TTC549 (cell line): ENCODE results near the gene KLF3.

Experiments
- FAIRE-seq: peaks from 2 replicates; lab custom pipeline; 2012; peaks lifted over from hg19 to GRCh38; lab: Jason Lieb, UNC

KLF3 gene

DNA sequence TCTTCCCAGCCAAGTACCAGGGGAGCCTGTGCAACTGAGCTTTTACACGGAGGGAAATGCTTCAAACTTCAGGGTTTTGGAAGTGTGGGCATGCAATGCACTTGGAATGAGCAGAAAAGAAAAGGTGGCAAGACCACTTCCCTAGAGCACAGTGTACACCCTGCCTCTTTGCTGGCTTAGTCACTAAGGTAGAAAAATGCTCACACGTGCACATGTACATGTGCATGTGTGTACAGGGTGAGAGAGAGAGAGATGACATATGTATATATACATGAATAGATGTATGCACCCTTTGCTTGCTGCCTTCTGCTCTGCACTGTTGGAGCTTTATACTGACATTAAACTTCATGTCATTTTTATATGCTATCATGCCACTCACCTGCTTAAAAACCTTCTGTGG, 7.9 kb upstream of the KLF3 start:
- no peak for FAIRE-seq

DNA sequence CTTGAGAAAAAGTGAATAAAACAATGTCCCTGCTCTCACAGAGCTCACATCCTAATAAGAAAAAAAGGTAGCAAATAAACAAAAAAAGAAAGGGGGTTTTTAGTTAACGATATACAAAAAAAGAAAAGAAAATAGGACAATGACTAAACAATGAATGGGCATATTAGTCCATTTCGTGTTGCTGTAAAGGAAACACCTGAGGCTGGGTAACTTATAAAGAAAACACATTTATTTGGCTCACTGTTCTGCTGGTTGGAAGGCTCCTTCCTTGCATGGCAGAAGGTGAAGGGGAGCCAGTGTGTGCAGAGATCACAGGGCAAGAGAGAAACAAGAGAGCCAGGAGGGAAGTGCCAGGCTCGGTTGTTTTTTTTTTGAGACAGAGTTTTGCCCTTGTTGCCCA, 4.7 kb upstream of the KLF3 start:
- FAIRE-seq = no peak

DNA sequence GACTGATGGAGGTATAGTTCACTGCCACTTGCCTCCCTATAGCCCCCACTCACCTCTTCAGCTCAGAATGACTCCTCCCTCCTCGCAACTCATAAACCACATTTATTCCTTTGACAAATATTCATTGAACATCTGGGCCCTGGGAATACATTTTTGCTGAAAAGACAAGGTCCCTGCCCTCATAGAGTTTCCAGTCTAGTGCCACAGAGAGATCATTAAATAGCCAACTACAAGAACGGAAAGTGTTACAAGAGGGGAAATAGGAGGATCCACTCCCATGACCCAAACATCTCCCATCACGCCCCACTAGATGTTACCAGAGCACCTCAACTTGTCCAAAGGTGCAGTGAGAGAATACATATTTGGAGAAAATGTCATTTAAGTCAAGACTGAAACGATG, 3.2 kb upstream of the KLF3 start:
- FAIRE-seq = no peak

DNA sequence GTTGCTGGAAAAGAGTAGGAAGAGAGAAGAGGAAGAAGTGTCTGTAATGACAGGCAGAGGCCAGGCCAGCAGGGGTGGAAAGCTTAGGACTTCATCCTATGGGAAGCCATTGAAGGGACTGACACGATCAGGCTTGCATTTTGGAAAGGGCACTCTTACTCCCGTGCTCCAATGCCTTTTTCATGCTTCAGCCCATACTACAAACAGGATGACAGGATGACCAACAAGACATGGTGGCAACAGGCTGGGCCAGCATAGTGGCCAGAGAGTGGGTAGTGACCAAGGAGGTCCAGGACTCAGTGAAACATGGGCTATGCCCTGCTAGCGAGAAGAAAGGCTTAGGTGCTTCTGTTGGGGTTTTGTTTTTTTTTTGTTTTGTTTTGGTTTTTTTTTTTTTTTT, 2.6 kb upstream of the KLF3 start:
- FAIRE-seq = no peak

DNA sequence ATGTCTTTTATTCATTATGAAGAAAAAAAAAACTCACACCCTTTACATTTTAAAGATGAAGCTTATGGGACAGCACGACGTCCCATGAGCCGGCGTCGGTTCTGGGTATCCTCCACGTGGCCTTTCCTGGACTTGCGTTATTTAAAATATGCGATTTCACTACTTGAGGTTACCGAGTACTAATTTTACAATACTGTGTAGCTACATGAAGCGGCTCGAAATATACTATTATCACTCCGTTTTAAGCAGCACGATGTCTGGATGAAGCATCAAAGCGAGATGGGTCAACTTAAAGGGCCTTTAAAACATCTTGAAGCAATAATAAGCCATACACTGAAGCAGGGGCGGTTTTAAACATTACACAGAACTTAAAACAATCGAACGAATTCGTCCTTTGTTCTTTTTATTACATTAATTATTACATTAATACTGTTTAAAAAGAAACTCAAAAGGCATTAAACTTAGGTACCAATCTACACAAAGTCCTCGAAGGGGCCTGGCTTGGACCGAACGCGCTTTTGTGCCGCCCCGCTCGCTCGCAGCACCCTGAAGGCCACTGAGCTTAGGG, 1.4 kb upstream of the KLF3 start:
- no peak for FAIRE-seq

DNA sequence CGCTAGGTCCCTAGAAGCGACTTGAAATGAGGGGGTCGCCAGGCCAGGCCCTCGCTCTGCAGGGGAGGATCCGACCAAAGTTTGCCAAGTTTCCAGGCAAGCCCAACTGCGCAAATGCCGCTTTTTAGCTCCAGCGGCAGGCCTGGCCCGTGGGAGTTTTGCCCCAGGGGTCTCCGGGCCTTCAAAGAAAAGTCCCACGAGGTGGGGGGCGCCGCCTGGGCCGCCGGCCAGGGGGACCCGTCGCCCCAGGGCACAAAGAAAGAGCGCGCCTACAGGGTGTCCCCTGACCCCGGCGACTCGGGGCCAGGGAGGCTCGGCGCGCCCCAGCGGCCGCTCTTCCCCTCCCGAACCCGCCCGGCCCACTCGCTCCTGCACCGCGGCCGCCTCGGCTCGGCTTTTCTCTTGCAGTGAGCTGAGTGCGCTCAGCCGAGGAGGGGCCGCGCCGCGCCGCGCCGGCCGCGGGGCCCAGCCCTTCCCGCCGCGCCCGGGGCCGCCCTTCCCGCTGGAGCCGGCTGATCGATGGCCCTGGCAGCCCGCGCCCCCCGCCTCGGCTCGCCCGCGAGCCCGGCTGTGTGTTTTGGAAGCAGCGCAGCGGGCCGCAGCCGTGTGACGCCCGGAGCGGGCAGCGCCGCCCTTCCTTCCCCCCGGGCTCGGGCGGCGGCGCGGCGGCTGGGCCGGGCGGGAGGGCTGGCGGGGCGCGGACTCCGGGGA, 754 bp upstream of the KLF3 start:
- no peak for FAIRE-seq

DNA sequence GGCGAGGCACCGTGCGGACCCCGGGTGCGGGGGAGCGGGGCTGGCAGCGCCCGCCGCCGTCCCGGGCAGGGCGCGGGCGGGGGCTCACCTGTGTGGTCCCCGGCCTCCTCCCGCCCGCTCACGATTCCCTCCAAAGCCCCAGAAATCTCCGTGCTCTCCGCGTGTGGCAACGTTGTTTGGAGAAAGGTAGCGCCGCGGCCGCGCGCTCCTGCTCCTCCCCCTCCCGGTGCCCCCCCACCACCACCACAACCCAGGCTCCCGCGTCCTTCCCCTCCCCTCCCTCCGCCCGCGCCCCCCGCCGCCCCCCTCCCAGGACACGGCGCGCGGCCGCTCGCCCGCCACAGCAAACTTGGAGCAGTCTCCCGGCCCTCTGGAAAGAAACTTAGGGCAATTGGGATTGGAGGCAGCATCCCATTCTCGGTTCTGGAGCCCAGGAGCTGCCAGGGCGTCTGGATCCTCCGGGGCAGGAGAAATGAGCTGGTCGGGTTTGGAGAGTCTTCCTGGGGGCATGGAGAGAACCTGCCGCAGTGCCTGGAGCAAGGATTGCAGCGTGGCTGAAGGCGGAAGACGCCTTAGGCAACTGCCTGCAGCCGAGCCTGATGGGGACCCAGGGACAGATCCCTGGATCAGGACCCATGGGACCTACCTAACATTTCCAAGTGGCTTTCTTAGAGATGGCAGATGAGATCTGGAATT, 855 bp downstream of the KLF3 start:
- FAIRE-seq = no peak

DNA sequence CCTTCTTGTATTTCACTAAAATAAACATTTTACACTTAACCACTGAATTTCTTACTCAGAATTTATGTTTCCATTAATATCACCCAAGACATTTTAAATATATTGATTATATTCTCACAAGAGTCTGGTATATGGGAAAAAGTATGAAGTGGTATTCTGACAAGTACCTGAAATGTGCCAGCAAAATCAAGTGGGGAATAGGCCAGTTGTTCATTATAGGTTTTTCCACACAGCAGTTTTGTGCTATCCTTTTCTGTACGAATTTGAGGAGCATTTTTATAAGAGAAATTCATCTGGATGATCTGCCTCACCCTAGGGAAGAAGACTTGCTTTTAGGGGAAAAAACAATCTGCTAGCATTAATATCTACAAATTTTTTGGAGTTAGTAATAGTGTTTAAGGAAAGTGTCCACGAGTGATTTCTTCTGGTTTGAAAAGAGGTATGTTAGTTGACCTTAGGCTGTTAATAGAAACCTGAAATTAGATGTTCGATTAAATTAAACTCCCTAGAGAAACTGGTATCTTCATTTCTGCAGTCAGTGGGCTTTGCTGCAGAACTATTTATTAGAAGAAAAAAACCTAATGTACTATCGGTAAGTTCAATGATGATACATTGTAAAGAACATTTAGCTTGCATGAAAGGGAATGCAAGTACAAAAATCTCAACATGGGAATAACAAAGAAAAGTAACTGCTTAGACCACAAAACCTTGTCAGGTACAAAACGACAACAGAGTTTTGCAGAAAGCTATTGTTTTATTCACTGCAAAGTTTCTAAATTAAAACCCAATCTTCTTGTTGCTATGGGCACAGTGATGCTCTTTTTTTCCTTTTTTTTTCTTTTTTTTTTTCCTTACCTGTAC, 1.8 kb downstream of the KLF3 start:
- no peak for FAIRE-seq

DNA sequence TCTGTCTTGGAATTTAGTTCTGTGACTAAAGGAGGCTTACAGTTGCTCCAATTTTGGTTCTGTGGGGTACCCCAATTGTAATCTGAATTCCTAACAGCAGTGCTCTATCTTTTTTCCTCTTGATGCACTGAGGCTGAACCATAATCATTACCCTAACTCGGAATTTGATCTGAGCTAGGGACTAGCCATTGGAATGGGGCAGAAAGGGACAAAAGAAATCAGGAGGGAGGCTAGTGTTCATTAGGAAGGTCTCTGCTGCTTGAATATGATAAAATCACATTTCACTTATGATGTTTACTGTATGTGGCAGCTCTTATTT, 2.7 kb downstream of the KLF3 start:
- FAIRE-seq = no peak

DNA sequence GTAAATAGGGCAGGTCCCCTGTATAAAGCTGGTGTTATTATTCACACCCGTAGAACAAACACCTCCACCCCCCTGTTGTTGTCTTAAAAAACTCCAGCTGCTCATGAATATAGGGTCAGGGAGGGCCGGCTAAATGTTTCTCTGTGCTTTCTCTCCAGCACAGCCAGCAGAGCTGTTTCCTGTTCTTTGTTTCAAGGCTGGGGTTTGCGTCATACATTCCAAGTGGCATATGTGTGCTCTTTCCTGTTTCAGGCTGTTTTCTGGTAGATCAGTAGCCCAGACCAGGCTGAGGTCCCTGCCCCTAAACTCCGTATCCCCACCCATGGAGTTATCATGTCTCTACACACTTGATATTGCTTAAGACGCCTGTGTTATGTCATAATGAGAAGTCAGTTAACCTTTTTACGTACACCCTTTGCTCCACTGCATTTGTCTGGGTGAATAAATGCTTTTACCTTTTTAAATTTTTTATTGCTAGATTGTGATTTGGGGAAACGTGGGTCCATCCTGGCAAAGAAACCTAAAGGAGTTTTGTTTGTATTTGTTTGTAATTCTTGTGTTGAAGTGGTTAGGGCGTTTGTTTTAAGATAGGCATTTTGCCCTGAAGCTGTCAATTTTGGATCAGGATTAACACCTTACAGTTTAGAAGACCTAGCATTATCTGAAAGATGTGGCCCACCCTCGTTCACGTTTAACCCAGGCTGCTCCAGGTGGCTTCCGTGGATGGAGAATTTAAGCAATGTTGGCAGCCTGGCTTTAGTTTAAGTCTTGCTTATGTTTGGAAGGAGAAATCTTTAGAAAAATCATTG, 3.3 kb downstream of the KLF3 start:
- peak; percentile 80 for FAIRE-seq

DNA sequence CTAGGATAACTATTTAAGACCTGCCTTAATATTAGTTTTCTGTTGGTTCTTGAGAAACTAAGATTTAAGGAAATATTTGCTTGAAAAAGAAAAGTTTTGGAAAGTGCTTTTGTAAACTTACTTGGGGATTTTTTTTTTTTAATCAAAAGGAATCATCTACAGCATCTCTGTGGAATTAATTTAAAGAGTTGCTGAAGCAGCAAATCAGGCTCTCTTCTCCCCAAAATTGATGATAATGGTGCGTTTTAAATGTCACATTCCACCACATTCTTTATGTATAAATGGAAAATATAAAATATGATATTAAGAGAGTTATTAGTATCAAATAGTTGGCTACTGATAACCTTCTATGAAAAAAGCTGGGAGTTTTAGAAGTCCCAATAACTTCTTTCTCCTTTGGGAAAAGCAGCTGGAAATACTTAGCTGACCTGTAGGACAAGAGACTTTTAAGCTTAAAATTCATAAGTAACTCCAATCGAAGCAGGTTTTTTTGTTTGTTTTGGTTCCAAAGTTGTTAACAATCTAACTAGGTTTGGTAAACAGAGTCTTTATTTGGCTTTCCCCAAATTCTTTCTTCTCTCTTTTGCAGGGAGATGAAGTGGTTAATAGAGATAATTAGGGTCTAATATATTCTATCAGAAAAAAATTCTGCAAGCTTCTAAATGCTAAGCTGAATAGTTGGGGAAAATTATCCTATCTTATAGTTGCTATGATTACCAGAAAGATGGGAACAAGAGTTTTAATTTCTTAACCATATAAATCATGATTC, 4.4 kb downstream of the KLF3 start:
- no peak for FAIRE-seq

DNA sequence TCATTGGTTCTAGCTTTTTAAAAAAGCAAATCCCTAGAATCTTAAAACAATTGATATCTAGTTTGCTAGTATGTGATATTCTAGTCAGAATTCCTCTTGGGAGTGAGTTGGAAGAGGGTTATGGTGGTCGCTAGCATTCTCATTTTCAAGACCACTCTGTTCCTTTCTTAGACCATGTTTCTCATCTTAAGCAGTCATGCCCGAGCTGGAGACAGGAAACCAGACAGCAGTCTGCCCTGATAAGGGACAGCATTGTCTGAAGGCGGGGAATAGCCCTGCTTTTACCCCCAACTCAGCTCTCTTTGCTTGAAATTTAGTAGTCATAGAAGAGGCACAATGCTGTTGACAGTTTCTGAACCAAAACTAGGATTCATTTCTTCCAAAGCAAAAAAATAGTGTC, 5.2 kb downstream of the KLF3 start:
- FAIRE-seq = no peak

DNA sequence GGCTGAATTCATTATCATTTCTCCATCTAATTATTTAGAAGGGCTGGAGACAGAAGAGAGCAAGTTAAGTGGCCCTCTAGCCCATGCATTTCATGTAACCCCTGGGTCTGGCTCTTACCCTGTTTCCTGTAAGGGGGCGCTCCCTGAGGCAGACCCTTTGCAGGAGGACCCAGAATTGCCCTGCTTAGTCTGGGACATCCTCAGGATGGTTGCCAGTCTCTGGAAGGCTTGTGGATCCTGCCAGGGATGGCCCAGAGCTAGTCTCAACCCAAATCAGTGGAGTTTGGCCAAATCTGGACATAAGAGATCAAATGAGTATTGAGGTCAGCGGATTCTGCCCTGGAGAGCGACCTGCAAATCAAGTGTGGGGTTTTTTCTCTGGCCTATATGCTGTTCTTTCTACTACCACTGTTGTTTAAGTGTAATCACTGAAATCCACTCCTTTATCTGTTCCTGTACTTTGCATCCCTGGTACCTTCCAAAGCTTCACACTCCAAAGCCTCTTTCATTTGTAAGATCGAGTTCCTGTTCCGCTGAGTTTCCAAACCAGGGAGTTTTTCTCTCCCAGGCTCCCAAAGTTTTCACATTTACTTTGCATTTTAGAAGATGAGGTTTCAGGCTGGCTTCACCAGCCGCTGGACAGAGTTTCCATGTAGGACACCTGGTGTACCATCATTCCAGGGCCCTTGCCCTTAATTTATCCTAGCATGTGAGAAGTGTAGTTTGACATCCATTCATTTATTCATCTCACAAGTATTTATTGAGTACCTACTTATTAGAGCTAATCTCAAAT, 6.3 kb downstream of the KLF3 start:
- FAIRE-seq = no peak

DNA sequence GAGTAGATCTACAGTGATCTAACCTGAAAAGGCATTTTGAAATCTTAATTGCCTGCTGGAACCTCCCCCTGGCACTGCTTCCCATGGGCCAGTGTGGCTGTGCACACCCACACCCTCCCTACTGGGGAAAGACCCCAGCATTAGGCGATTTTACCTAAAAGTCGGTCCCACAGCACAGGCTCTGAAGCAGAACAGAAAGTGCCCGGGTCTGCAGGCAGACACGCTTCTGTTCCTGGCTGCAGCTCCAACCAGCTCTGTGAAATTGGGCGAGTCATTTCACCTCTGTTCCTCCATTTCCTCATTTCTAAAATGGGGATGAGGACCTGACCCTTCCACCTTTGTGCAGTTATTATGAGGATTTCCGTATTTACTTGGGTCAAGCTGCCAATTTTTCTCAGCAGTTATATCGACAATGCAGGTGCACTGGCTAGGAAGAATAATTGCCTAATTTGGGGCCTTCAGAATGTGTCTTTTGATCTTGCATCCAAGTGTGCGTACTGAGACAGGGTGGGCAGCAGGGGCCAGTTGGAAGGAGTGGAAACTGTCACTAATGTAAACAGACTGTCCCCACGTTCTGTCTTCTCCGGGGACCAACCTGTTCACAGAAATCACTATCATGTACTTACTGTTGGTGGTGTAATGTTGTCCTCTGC, 7.1 kb downstream of the KLF3 start:
- FAIRE-seq = no peak

DNA sequence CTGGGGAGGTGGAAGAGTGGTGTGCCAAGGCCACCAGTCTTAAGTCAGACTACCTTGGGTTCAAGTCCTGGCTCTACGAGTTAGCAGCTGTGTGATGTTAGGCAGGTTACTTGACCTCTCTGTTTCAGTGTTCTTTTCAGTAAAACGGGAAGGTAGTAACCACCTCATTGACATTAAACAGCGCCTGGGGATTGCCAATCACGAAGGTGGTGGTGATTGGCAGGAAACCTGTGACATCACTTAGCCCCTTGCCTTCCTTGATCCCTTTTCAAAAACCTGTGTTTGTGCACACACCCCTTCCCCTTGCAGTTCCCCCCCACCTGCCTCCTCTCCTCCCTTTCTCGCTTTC, 7.6 kb downstream of the KLF3 start:
- FAIRE-seq = no peak

DNA sequence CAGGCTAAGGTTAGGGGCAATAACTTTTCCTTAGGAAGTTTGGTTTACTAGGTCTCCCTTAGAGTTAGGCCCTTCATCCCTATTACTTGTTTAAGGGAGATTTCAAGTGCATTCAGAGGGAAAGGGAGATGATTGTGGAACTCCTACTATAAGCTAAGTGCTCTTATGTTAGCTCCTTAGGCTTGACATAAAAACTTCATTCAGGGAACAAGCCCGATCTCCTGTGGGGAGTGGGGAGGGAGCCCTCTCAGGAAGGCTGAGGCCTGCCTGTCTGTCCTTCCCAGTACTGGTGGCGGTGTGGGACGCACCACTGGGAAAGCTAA, 8.0 kb downstream of the KLF3 start:
- no peak for FAIRE-seq

DNA sequence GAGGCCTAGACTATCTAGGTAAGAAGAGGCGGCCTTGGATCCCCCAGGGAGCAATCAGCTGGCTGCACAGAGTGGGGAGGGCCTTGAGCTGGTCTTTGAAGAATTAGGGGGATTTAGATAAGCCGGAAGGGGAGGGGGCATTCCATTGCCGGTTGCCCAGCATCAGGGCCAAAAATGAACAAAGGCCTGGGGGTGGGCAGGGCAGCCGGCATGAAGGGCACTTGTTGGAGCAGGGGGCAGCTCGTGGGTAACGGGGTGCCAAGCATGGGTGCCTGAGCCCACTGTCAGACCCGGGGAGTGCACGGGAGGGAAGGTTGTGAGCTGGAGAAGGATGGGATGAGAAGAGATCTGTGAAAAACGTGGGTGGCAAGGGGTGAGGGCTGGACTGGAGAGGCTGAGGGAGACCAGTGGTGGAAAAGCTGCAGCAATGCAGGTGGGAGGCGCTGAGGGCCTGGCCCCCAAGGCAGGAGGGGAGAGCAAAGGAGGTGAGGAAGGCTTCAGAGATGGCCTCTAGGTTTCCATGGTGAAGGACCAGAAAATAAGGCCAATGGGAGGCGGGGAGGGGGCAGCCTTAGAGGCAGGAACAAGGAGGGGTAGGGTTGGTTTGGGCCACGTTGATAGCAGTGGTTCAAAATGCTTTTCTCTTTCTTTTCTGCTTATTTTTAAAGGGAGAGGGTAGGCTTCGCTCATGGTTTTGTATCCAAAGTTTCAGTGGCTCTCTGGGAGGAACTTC, 8.6 kb downstream of the KLF3 start:
- no peak for FAIRE-seq

DNA sequence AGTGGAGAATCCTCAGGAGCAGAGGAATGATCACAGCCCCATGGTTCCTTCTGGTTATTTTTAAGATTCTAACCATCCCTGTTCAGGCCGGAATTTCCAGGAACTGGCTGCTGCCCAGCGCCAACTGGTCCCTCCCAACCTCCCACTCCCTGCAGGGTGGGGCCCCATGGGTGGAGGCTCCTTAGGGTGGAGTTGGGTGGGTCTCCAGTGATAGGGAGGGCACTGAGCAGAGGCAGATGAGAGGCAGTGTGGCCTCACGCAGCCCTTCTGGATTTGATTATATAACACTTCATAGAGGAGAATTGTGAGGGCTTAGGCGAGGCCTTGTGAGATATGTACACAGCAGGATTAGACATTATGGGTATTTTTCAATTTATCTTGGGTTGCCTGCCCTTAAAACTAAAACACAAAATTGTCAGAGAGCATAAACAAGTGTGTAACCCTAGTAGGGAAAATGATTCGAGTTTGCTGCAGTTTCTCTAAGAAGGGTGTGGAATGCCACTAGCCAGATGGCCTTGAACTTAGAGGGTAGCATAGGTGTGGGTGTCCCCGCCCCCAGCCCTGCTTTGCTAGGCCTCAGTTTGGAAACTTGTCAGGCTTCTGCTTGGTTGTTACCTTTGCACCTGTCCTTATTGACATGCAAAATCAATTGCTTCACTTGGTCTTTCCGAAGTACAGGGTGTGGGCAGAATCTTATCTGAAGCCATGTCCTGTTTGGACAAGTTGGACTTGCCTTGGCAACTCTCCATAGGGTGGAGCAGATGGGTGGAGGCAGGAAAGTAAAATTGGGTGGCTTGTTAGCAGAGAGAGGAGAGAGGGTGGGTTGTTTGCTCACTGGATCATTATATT, 9.4 kb downstream of the KLF3 start:
- no peak for FAIRE-seq
